Hepatocyte (in vitro differentiated cells): ENCODE data around the gene ZDHHC14. TPM values are rescaled to one million over a fixed set of nuclear protein-coding genes. Genes with fewer than 3 reads are reported as not detected.

Source experiments
- DNase-seq: peaks from one replicate; pipeline ENCODE4 v3.0.0-alpha.2; 2016; ENCODE audit warnings: low spot score
- H2AFZ ChIP-seq: fragments of 200-600 bp; sonication (generic); 2 replicates; pipeline ENCODE4 v1.6.0; 2016; ENCODE audit warnings: antibody characterized with exemption, mild to moderate bottlenecking
- H3K27ac ChIP-seq: fragments of 200-600 bp; sonication (generic); 2 replicates; pipeline ENCODE4 v1.5.1; 2016; ENCODE audit warnings: mild to moderate bottlenecking
- H3K27me3 ChIP-seq: fragments of 200-600 bp; sonication (generic); 2 replicates; pipeline ENCODE4 v1.6.1; 2016
- H3K36me3 ChIP-seq: fragments of 200-600 bp; sonication (generic); replicated peaks from 2 replicates; pipeline ENCODE4 v1.5.1; 2016; ENCODE audit warnings: low read depth; ENCODE audit not compliant: insufficient read depth
- H3K4me1 ChIP-seq: fragments of 200-600 bp; sonication (generic); 2 replicates; pipeline ENCODE4 v1.5.1; 2016; ENCODE audit warnings: mild to moderate bottlenecking, moderate library complexity; ENCODE audit not compliant: insufficient read depth
- H3K4me2 ChIP-seq: fragments of 200-600 bp; sonication (generic); 2 replicates; pipeline ENCODE4 v1.6.0; 2016
- H3K4me3 ChIP-seq: fragments of 200-600 bp; sonication (generic); 2 replicates; pipeline ENCODE4 v1.5.1; 2016; ENCODE audit warnings: mild to moderate bottlenecking
- H3K79me2 ChIP-seq: fragments of 200-600 bp; sonication (generic); 2 replicates; pipeline ENCODE4 v1.6.0; 2017; ENCODE audit warnings: mild to moderate bottlenecking
- H3K9me2 ChIP-seq: fragments of 200-600 bp; sonication (generic); replicated peaks from 2 replicates; pipeline ENCODE4 v1.6.0; 2017; ENCODE audit warnings: mild to moderate bottlenecking; ENCODE audit not compliant: insufficient read depth
- H3K9me3 ChIP-seq: fragments of 200-600 bp; sonication (generic); 2 replicates; pipeline ENCODE4 v1.5.1; 2016; ENCODE audit warnings: low read depth, mild to moderate bottlenecking
- H4K20me1 ChIP-seq: fragments of 200-600 bp; sonication (generic); 2 replicates; pipeline ENCODE4 v1.6.0; 2016; ENCODE audit warnings: mild to moderate bottlenecking; ENCODE audit not compliant: insufficient read depth, poor library complexity, severe bottlenecking
- EZH2 ChIP-seq: fragments of 200-600 bp; sonication (generic); IDR thresholded peaks from 2 replicates; pipeline ENCODE4 v1.6.1; 2016; ENCODE audit warnings: antibody characterized with exemption, mild to moderate bottlenecking, borderline replicate concordance
- EZH2phosphoT487 ChIP-seq: fragments of 200-600 bp; sonication (generic); IDR thresholded peaks from one replicate; pipeline ENCODE4 v1.6.1; 2018; ENCODE audit warnings: antibody characterized with exemption, mild to moderate bottlenecking, low read depth, moderate library complexity; ENCODE audit not compliant: unreplicated experiment, severe bottlenecking
- WGBS: methylation state at CpG from one replicate; pipeline ENCODE4 v1.1.6; 2016; ENCODE audit warnings: low lambda C conversion rate; ENCODE audit errors: missing lambda C conversion rate; 5-methylcytosine and 5-hydroxymethylcytosine counted together
- polyA plus RNA-seq: library from polyadenylated mRNA; unstranded; fragments of >200 nt; fragmentation: Nextera tagmentation; extraction: Ambion mirVana; gene quantifications from 2 replicates; pipeline ENCODE4 v1.2.1, GENCODE V29; 2016
- total RNA-seq: library from RNA; depleted of rRNA; stranded (reverse); fragments of >200 nt; gene quantifications from 2 replicates; pipeline ENCODE4 v1.2.3, GENCODE V29; 2014
- TF ChIP-seq, protein P1 (sequence below): fragments of 200-600 bp; sonication (generic); IDR thresholded peaks from 2 replicates; pipeline ENCODE4 v1.5.1; 2016; ENCODE audit warnings: antibody characterized with exemption, mild to moderate bottlenecking; ENCODE audit not compliant: poor library complexity

Gene ZDHHC14
- 11.8 and 17.3 TPM in 2 replicates for total RNA-seq
- 20.2 and 25.2 TPM in 2 replicates for polyA plus RNA-seq

- Histone ChIP-seq H3K4me1 (peaks cover 9% of the 10 kb centered on the region), H3K27me3 (no peaks in the 10 kb centered on the region), H3K9me2 (no peaks in the 10 kb centered on the region), H3K4me2 (peak within 1 kb of the TSS; percentile 86), H4K20me1 (no peaks in the 10 kb centered on the region), H3K79me2 (peaks cover 33% of the 10 kb centered on the region), H2AFZ (peak within 1 kb of the TSS; percentile 68), H3K9me3 (no peaks in the 10 kb centered on the region), H3K36me3 (no peaks in the 10 kb centered on the region), H3K27ac (peak within 1 kb of the TSS; percentile 96), H3K4me3 (peak within 1 kb of the TSS; percentile 91)
- TF ChIP-seq EZH2 (no peak), EZH2phosphoT487 (no peak)
- TF ChIP-seq, protein P1, sequence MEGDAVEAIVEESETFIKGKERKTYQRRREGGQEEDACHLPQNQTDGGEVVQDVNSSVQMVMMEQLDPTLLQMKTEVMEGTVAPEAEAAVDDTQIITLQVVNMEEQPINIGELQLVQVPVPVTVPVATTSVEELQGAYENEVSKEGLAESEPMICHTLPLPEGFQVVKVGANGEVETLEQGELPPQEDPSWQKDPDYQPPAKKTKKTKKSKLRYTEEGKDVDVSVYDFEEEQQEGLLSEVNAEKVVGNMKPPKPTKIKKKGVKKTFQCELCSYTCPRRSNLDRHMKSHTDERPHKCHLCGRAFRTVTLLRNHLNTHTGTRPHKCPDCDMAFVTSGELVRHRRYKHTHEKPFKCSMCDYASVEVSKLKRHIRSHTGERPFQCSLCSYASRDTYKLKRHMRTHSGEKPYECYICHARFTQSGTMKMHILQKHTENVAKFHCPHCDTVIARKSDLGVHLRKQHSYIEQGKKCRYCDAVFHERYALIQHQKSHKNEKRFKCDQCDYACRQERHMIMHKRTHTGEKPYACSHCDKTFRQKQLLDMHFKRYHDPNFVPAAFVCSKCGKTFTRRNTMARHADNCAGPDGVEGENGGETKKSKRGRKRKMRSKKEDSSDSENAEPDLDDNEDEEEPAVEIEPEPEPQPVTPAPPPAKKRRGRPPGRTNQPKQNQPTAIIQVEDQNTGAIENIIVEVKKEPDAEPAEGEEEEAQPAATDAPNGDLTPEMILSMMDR = no peak
- under 1% methylated on average over 87 of the region's 106 CpGs for WGBS
- DNase-seq = peak; percentile 93
These were observed at the start of gene ZDHHC14 for GRCh38 chr6:157380779-157381561. ZDHHC14 (plus strand) TSS chr6:157381190.

DNA sequence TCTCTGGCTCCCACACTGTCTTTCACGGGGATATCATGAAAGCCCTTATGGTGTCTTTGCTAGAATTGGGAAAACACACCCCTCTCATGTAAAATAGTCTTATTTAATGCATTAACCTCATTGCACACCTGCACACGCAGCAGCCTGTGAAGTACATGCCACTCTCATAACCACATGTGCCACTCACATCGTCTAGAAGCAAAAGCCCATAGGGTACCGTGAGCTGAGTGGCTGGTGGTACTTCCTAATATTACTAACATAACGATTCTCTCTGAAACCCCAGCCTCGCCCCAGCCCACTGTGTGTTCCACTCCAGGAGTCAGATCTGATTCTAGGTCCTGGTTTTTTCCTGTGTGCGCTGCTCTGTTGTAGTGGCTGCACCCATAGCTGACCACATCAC, 48.2 kb upstream of the ZDHHC14 start:
- Histone ChIP-seq H3K36me3 (no peaks in the 10 kb centered on the region), H3K4me2 (no peak overlapping the region), H3K79me2 (no peaks in the 10 kb centered on the region), H3K9me3 (no peaks in the 10 kb centered on the region), H3K27me3 (peaks cover 9% of the 10 kb centered on the region), H3K9me2 (no peaks in the 10 kb centered on the region), H2AFZ (no peak overlapping the region), H3K4me1 (no peaks in the 10 kb centered on the region), H3K27ac (no peak overlapping the region), H4K20me1 (no peaks in the 10 kb centered on the region), H3K4me3 (no peak overlapping the region)
- DNase-seq = no peak
- TF ChIP-seq EZH2phosphoT487 = no peak
- TF ChIP-seq, protein P1 = no peak
- 79% methylated on average over 7 of the region's 7 CpGs for WGBS

DNA sequence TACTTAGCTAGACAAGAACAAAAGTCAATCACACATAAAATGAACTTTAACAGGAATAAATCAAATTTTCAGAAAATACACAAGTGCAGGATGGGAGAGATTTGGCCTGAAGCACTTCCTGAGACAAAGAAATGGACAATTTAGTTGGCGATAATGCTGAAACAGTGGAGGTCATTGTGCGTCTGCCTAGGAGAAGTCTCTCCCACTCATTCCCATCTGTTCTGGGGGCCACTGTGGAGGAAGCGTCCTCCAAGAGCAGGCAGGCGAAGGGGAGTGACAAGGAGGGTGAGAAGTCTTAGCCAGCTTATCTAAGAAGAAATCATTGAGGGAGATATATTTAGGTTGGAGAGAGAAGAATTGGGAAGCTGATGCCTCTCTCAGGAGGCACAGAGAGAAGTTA, 47.5 kb upstream of the ZDHHC14 start:
- DNase-seq = no peak
- H3K4me3 ChIP-seq = no peak overlapping the region
- no peaks in the 10 kb centered on the region for H3K4me1 ChIP-seq
- 82% methylated on average over 4 of the region's 4 CpGs for WGBS
- H3K36me3 ChIP-seq = no peaks in the 10 kb centered on the region
- TF ChIP-seq, protein P1 = no peak
- TF ChIP-seq EZH2 (no peak), EZH2phosphoT487 (no peak)
- H2AFZ ChIP-seq = no peak overlapping the region
- no peaks in the 10 kb centered on the region for H3K9me3 ChIP-seq
- H4K20me1 ChIP-seq = no peaks in the 10 kb centered on the region
- H3K4me2 ChIP-seq = no peak overlapping the region
- no peak overlapping the region for H3K27ac ChIP-seq
- no peaks in the 10 kb centered on the region for H3K9me2 ChIP-seq
- peaks cover 9% of the 10 kb centered on the region for H3K27me3 ChIP-seq
- H3K79me2 ChIP-seq = no peaks in the 10 kb centered on the region
